HG02970 (cell line): ENCODE measurements around the gene RBM20.

Source experiments
- ATAC-seq: cut with Tn5 transposase; IDR thresholded peaks from one replicate; pipeline ENCODE4 v1.9.1; 2021; ENCODE audit warnings: mild to moderate bottlenecking, moderate library complexity, moderate number of reproducible peaks; ENCODE audit not compliant: unreplicated experiment, low FRiP score

Gene RBM20

GRCh38 chr10:110845192-110845755, 201.1 kb downstream of the RBM20 start:
- ATAC-seq: no peak

GRCh38 chr10:110845756-110846620, 201.9 kb downstream of the RBM20 start:
- ATAC-seq: no peak

- no peak for ATAC-seq
These were observed 203.2 kb downstream of the RBM20 start for GRCh38 chr10:110847374-110847773.

GRCh38 chr10:110848106-110848505, 204.0 kb downstream of the RBM20 start:
- no peak for ATAC-seq

GRCh38 chr10:110850099-110850498, 206.0 kb downstream of the RBM20 start:
- ATAC-seq: no peak

- ATAC-seq: no peak
These were observed 207.0 kb downstream of the RBM20 start for GRCh38 chr10:110851020-110851612.

- ATAC-seq: no peak
These were observed 208.2 kb downstream of the RBM20 start for GRCh38 chr10:110852255-110852896.

- ATAC-seq: no peak
These were observed 208.8 kb downstream of the RBM20 start for GRCh38 chr10:110852947-110853346.

- no peak for ATAC-seq
These were observed 209.9 kb downstream of the RBM20 start for GRCh38 chr10:110853921-110854605.

- no peak for ATAC-seq
These were observed 213.4 kb downstream of the RBM20 start for GRCh38 chr10:110857265-110858171.

- no peak for ATAC-seq
These were observed 214.3 kb downstream of the RBM20 start for GRCh38 chr10:110858297-110858934.

GRCh38 chr10:110859206-110859972, 215.3 kb downstream of the RBM20 start:
- no peak for ATAC-seq

- no peak for ATAC-seq
These were observed 215.8 kb downstream of the RBM20 start for GRCh38 chr10:110859973-110860376.

GRCh38 chr10:110860576-110861241, 216.6 kb downstream of the RBM20 start:
- ATAC-seq: no peak

GRCh38 chr10:110861476-110861875, 217.3 kb downstream of the RBM20 start:
- ATAC-seq: no peak

- ATAC-seq: no peak
These were observed 218.0 kb downstream of the RBM20 start for GRCh38 chr10:110861930-110862649.

- no peak for ATAC-seq
These were observed 218.8 kb downstream of the RBM20 start for GRCh38 chr10:110862961-110863360.
